Urinary bladder (tissue), 4 donors: ENCODE measurements around the gene AADACL3. TPM values are rescaled to one million over a fixed set of nuclear protein-coding genes. Genes with fewer than 3 reads are reported as not detected.

ENCODE experiments used
- DNase-seq: peaks from one replicate; pipeline ENCODE4 v3.0.0-alpha.2; 2015; ENCODE audit errors: extremely low spot score
- H3K27ac ChIP-seq: one replicate; pipeline ENCODE4 v1.5.1; 2013; ENCODE audit warnings: low read depth, mild to moderate bottlenecking, moderate library complexity
- H3K36me3 ChIP-seq: one replicate; pipeline ENCODE4 v1.6.1; 2013; ENCODE audit warnings: mild to moderate bottlenecking, moderate library complexity; ENCODE audit not compliant: insufficient read depth
- H3K4me1 ChIP-seq: one replicate; pipeline ENCODE4 v1.6.1; 2013; ENCODE audit warnings: mild to moderate bottlenecking, moderate library complexity; ENCODE audit not compliant: insufficient read depth
- H3K4me3 ChIP-seq: one replicate; pipeline ENCODE4 v1.5.1; 2013; ENCODE audit warnings: low read depth, low read length
- WGBS: extraction: QIAGEN DNeasy Blood & Tissue Kit; methylation state at CpG from one replicate; pipeline ENCODE4 v1.1.7; 2013; 5-methylcytosine and 5-hydroxymethylcytosine counted together
- polyA plus RNA-seq: library from polyadenylated mRNA; stranded (reverse); fragments of 200-250 nt; gene quantifications from one replicate; pipeline ENCODE4 v1.2.3, GENCODE V29; 2013
- small RNA-seq: library from RNA; depleted of rRNA; stranded (forward); fragments of <200 nt; gene quantifications from one replicate; pipeline ENCODE3, GENCODE V24; 2014
- total RNA-seq: library from RNA; depleted of rRNA; stranded (reverse); fragments of >200 nt; gene quantifications from one replicate; pipeline ENCODE4 v1.2.3, GENCODE V29; 2014
- donor health status: healthy with polysubstance abuse.
- donor health status: healthy.

The AADACL3 gene
- total and polyA plus RNA-seq, 2 donors, result not detected

DNA sequence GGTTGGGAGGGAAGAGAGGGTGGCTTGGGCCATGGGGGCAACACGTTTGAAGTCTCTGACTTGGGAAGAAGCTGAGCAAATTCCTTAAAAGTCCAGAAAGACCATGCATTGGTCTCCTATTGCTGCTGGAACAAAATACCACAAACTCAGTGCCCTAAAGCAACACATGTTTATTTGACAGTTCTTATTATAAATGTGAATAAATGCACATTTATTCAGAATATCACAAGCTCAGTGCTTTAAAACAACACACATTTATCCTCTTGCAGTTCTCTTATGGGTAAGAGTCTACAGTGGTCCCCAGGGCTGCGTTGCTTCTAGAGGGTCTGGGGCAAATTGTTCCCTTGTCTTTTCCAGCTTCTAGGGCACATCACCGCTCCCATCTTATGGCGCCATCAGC is 47.6 kb downstream of the AADACL3 start:
- no peak overlapping the region for H3K27ac ChIP-seq
- H3K36me3 ChIP-seq, result no peaks in the 10 kb centered on the region
- H3K4me3 ChIP-seq, result no peak overlapping the region
- 76% methylated on average over 4 of the region's 4 CpGs for WGBS
- H3K4me1 ChIP-seq, result no peaks in the 10 kb centered on the region
- DNase-seq, result no peak

DNA sequence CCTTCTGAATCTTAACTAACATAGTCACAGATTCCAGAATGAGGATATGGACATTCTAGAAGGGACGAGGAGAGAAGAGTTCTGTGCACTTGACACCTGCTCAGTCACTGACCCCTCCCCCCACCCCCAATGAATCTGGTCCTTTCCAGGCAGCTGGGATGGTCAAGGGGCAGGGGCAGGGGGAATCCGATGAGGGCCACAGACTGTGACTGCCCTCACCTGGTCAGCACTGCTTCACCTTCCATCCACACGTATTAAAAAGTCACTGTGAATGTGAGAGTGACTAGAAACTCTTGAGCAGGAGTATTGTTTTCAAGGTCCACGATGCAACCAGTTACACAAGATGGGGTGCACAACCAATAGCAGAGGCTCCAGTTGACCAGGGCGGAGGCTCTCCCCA is 48.1 kb downstream of the AADACL3 start:
- H3K4me1 ChIP-seq, result no peaks in the 10 kb centered on the region
- no peak for DNase-seq
- H3K4me3 ChIP-seq, result no peak overlapping the region
- no peak overlapping the region for H3K27ac ChIP-seq
- 60% methylated on average over 5 of the region's 5 CpGs for whole genome bisulfite sequencing
- H3K36me3 ChIP-seq, result no peaks in the 10 kb centered on the region

DNA sequence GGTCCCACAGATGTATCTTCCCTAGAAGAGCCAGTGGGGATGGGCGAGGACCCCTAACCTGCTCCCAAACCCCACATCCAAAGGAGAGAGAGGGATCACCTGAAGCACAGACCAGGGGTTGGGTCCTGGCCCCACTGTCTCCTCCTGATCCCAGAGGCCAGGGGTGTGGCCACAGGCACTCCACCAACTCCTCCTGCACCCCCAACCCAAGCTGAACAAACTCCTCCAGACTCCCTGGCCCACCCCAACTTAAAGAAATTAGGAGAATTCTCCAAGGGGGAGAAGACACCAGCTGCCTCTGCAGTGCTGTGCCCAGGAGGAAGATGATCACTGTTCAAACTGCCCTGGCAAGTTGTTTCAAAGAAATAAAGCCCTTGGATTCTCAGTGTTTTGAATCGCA is 53.1 kb downstream of the AADACL3 start:
- WGBS, result 78% methylated on average over 2 of the region's 2 CpGs
- no peak for DNase-seq
- Histone ChIP-seq H3K27ac (no peak overlapping the region), H3K4me1 (no peaks in the 10 kb centered on the region), H3K4me3 (no peak overlapping the region), H3K36me3 (no peaks in the 10 kb centered on the region)

DNA sequence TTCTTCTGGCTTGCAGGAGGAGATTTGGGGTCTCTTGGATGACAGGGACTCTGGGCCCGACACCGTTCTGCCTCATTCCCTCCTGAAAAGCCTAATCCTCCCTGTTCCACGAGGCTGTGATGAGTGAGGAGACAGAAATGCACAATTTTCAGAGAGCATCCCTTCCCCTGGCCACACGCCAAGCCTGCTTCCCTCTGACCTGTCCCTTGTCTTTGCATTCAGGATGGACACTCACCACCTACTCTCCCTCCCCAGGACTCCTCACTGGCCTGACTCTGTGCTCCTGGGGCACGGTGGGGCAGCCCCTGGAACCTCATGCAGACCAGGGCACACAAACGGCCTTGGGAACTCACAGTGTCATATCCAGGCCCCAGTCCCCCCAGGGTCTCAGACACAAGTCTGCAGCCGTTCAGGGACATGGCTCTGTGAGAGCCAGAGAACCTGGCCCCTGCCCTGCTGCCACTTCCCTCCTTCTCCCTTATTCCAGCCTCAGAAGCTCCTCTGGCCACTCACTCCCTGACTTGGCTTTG is 54.1 kb downstream of the AADACL3 start:
- DNase-seq, result no peak
- Histone ChIP-seq H3K27ac (no peak overlapping the region), H3K4me3 (no peak overlapping the region), H3K4me1 (no peaks in the 10 kb centered on the region), H3K36me3 (no peaks in the 10 kb centered on the region)
- 51% methylated on average over 7 of the region's 7 CpGs for WGBS

DNA sequence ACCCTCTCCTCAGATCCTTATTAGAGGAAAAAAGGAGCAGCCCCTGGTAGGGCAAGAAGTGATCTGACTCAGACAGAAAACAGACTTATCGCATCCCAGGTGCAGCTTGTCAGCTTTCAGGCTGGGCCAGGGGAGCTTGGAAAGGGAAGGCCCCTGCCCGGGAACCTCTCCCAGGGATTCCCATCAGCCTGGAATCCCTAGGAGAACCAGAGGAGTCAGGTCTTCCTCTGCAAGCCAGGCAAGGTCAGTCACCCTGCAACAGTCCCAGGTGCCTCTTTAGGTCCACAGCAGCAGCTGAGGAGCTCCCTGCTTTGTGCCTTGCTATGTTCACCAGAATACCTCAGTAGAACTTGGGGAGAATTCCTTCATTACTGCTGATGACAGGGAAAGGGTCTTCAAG is 54.7 kb downstream of the AADACL3 start:
- 67% methylated on average over 2 of the region's 2 CpGs for WGBS

DNA sequence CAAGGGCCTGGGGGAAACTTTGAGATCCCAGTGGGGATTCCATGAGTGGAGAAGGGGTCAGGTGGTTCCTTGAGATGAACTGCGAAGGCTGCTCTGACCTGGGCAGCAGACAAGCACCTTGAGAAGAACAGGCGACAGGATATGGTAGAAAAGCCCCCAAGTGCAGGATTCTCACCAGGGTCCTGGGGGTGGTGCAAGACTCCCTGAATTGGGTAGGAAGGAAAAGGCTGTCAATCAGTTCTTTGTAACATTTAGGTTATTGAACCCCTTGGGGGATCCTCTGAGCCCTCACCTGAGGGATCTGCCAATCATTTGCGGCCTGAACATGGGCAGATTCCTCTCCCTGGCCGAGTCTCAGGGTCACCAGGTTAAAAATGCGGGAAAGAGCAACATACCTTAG is 55.3 kb downstream of the AADACL3 start:
- Histone ChIP-seq H3K4me1 (no peaks in the 10 kb centered on the region), H3K27ac (no peak overlapping the region), H3K36me3 (no peaks in the 10 kb centered on the region), H3K4me3 (no peak overlapping the region)
- DNase-seq, result no peak
- 68% methylated on average over 5 of the region's 5 CpGs for WGBS

More for the DNA sequence above, 54.7 kb downstream of the AADACL3 start:
- DNase-seq, result no peak
- H3K36me3 ChIP-seq, result no peaks in the 10 kb centered on the region
- H3K27ac ChIP-seq, result no peak overlapping the region
- H3K4me1 ChIP-seq, result no peaks in the 10 kb centered on the region
- H3K4me3 ChIP-seq, result no peak overlapping the region

DNA sequence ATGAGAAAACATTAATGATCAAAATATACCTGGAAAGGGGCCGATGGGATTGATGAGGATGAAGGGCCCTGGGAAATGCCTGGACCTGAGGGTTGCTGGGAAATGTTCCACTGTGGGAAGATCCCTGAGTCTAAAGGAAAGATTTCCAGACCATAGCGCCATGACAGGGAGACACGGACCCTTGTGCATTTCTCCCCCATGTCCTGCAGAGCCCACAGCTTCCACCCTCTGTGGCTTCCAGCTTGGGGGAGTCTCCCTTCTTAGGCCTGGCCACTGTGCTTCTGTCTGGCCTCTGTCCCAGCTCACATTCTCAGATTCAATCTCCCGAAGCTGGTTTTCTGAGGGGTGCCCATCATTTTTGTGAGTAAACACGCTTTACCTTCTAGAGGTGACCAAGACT is 56.6 kb downstream of the AADACL3 start:
- H3K27ac ChIP-seq, result no peak overlapping the region
- H3K4me3 ChIP-seq, result no peak overlapping the region
- H3K36me3 ChIP-seq, result no peaks in the 10 kb centered on the region
- H3K4me1 ChIP-seq, result no peaks in the 10 kb centered on the region
- no peak for DNase-seq
- 88% methylated on average over 5 of the region's 5 CpGs for WGBS

DNA sequence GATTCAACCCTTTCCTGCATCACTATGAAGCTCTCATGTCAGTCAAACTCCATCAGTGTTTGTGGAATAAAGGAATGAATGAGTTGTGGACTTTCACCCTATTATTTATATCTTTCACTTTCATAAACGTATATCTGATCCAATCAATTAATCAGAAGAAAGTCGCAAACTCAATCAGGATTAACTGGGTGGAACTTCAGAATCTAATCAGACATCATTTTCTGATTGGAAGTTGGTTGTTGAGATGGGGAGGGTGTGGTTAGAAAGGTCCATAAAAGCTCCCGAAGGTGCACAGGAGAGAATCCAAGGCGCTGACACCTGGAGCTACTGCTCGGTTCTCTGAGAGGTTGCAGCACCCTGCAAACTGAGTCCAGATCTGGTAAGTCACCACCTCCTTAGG is 57.5 kb downstream of the AADACL3 start, which contains the start of gene PRAMEF12:
Gene PRAMEF12, plus strand, starts transcription at position 301 of the 400 bp plus-strand sequence. CDS start 1,130 bp downstream, outside the sequence.
- no peaks in the 10 kb centered on the region for H3K4me1 ChIP-seq
- no peaks in the 10 kb centered on the region for H3K36me3 ChIP-seq
- no peak within 1 kb of the TSS for H3K4me3 ChIP-seq
- WGBS, result 89% methylated on average over 5 of the region's 5 CpGs
- DNase-seq, result no peak
- no peak within 1 kb of the TSS for H3K27ac ChIP-seq

DNA sequence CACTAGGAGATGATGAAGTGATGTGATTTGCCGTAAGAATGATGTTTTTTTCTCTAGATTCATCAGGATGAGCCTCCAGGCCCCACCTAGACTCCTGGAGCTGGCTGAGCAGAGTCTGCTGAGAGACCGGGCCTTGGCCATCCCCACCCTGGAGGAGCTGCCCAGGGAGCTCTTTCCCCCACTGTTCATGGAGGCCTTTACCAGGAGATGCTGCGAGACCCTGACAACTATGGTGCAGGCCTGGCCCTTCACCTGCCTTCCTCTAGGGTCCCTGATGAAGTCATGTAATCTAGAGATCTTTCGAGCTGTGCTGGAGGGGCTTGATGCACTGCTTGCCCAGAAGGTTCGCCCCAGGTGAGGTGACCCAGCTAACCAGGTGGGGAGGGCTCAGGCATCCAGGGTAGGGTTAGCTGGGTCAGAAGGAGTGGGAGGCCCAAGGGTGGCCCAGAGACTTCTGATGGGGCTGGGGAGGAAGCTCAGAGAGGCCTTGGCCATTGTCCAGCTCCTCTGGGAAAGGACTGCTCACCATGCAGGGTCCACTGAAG is 59.0 kb downstream of the AADACL3 start:
- no peak for DNase-seq
- Histone ChIP-seq H3K27ac (no peak overlapping the region), H3K36me3 (no peaks in the 10 kb centered on the region), H3K4me3 (no peak overlapping the region), H3K4me1 (no peaks in the 10 kb centered on the region)
- WGBS, result 82% methylated on average over 5 of the region's 5 CpGs

DNA sequence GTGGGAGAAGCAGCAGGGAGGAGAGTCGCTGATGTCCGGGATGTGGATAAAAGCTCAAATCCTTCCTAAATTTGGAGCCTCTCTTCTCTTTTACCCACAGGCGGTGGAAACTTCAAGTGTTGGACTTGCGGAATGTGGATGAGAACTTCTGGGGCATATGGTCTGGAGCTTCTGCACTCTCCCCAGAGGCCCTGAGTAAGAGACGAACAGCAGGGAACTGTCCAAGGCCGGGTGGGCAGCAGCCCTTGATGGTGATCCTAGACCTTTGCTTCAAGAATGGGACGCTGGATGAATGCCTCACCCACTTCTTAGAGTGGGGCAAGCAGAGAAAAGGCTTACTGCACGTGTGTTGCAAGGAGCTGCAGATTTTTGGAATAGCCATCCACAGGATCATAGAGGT is 59.5 kb downstream of the AADACL3 start:
- H3K4me3 ChIP-seq, result no peak overlapping the region
- WGBS, result 81% methylated on average over 8 of the region's 8 CpGs
- H3K27ac ChIP-seq, result no peak overlapping the region
- DNase-seq, result no peak
- H3K36me3 ChIP-seq, result no peaks in the 10 kb centered on the region
- H3K4me1 ChIP-seq, result no peaks in the 10 kb centered on the region

DNA sequence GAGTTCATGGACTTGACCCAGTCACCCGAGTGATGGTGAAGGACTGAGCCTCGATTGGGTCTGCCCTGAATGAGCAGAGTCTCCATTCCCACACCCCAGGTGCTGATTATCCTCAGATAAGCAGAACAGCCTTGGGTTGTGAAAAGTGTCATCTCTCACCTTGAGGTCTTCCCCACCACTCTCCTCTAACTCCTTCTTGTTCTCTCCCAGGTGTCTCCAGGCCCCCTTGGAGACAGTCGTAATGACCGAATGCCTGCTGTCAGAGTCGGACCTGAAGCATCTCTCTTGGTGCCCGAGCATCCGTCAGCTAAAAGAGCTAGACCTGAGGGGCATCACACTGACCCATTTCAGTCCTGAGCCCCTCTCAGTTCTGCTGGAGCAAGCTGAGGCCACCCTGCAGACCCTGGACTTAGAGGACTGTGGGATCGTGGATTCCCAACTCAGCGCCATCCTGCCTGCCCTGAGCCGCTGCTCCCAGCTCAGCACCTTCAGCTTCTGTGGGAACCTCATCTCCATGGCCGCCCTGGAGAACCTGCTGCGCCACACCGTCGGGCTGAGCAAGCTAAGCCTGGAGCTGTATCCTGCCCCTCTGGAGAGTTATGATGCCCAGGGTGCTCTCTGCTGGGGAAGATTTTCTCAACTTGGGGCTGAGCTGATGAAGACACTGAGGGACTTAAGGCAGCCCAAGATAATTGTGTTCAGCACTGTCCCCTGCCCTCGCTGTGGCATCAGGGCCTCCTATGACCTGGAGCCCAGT is 61.1 kb downstream of the AADACL3 start:
- H3K4me1 ChIP-seq, result no peaks in the 10 kb centered on the region
- 89% methylated on average over 15 of the region's 15 CpGs for WGBS
- DNase-seq, result no peak
- H3K36me3 ChIP-seq, result no peaks in the 10 kb centered on the region
- H3K4me3 ChIP-seq, result no peak overlapping the region
- H3K27ac ChIP-seq, result no peak overlapping the region

Small RNAs within 50 kb of the gene (small RNA-seq; reads per million reads assigned to genes)
- gene AC244670.1, result not detected

Other genes starting within 250 kb of the AADACL3 start
- 83.2 TPM for gene DHRS3, start 97.9 kb upstream of the AADACL3 start, total RNA-seq
- gene DHRS3, start 97.9 kb upstream of the AADACL3 start, polyA plus RNA-seq, result 62.1 TPM
- gene AADACL4, start 72.0 kb upstream of the AADACL3 start, total RNA-seq, result 0.37 TPM
- gene AADACL4, start 72.0 kb upstream of the AADACL3 start, polyA plus RNA-seq, result not detected
- not detected for gene CFAP107, start 30.1 kb downstream of the AADACL3 start, total RNA-seq
- not detected for gene CFAP107, start 30.1 kb downstream of the AADACL3 start, polyA plus RNA-seq
- not detected for gene PRAMEF12, start 57.6 kb downstream of the AADACL3 start, total RNA-seq
- gene PRAMEF12, start 57.6 kb downstream of the AADACL3 start, polyA plus RNA-seq, result not detected
- not detected for gene PRAMEF1, start 75.3 kb downstream of the AADACL3 start, total RNA-seq
- not detected for gene PRAMEF1, start 75.3 kb downstream of the AADACL3 start, polyA plus RNA-seq
- gene PRAMEF11, start 115.3 kb downstream of the AADACL3 start, total RNA-seq, result not detected
- gene PRAMEF11, start 115.3 kb downstream of the AADACL3 start, polyA plus RNA-seq, result not detected
- gene HNRNPCL1, start 132.6 kb downstream of the AADACL3 start, total RNA-seq, result not detected
- not detected for gene HNRNPCL1, start 132.6 kb downstream of the AADACL3 start, polyA plus RNA-seq
- not detected for gene PRAMEF2, start 141.0 kb downstream of the AADACL3 start, total RNA-seq
- gene PRAMEF2, start 141.0 kb downstream of the AADACL3 start, polyA plus RNA-seq, result not detected
- not detected for gene PRAMEF4, start 170.1 kb downstream of the AADACL3 start, total RNA-seq
- gene PRAMEF4, start 170.1 kb downstream of the AADACL3 start, polyA plus RNA-seq, result not detected
- gene PRAMEF10, start 182.2 kb downstream of the AADACL3 start, total RNA-seq, result not detected
- gene PRAMEF10, start 182.2 kb downstream of the AADACL3 start, polyA plus RNA-seq, result not detected
- not detected for gene PRAMEF7, start 200.5 kb downstream of the AADACL3 start, total RNA-seq
- gene PRAMEF7, start 200.5 kb downstream of the AADACL3 start, polyA plus RNA-seq, result not detected
- not detected for gene PRAMEF6, start 231.5 kb downstream of the AADACL3 start, total RNA-seq
- not detected for gene PRAMEF6, start 231.5 kb downstream of the AADACL3 start, polyA plus RNA-seq